SJSA1 (cell line): Measurements from ENCODE around the gene FARS2. TPM values are rescaled to one million over a fixed set of nuclear protein-coding genes. Genes with fewer than 3 reads are reported as not detected.

ENCODE experiments used
- DNase-seq, 2 experiments: peaks; one replicate each; pipeline ENCODE4 v3.0.0-alpha.2; 2015 to 2020; ENCODE audit warnings: low spot score in 2 of 2, low read depth in 1 of 2
- H3K27ac ChIP-seq: fragments of 250-450 bp; sonication (Bioruptor Pico); 2 replicates; pipeline ENCODE4 v1.5.1; 2020; ENCODE audit warnings: mild to moderate bottlenecking, moderate library complexity
- H3K27me3 ChIP-seq: fragments of 250-450 bp; sonication (Bioruptor Pico); replicated peaks from 2 replicates; pipeline ENCODE4 v1.5.1; 2020; ENCODE audit warnings: mild to moderate bottlenecking, moderate library complexity
- H3K36me3 ChIP-seq: fragments of 250-450 bp; sonication (Bioruptor Pico); 2 replicates; pipeline ENCODE4 v1.5.1; 2020; ENCODE audit warnings: mild to moderate bottlenecking
- H3K4me1 ChIP-seq: fragments of 250-450 bp; sonication (Bioruptor Pico); replicated peaks from 2 replicates; pipeline ENCODE4 v1.6.1; 2021; ENCODE audit warnings: mild to moderate bottlenecking
- H3K4me3 ChIP-seq: fragments of 250-450 bp; sonication (Bioruptor Pico); 2 replicates; pipeline ENCODE4 v1.5.1; 2020; ENCODE audit warnings: mild to moderate bottlenecking
- H3K9me3 ChIP-seq: fragments of 250-450 bp; sonication (Bioruptor Pico); replicated peaks from 2 replicates; pipeline ENCODE4 v1.5.1; 2020; ENCODE audit warnings: mild to moderate bottlenecking
- total RNA-seq: library from RNA; depleted of rRNA; stranded (reverse); fragments of >200 nt; shearing (Covaris generic); gene quantifications from 2 replicates; pipeline ENCODE4 v1.2.3, GENCODE V29; 2014

The FARS2 gene
- total RNA-seq, 1 experiment from 2014 or later = 13.3 TPM

GRCh38 chr6:5302220-5302946 is 41.1 kb downstream of the FARS2 start:
- H3K27ac ChIP-seq = no peak overlapping the region
- no peaks in the 10 kb centered on the region for H3K27me3 ChIP-seq
- H3K4me1 ChIP-seq = 0 out of 2 replicates have a peak, but pooled peaks cover 3% of the 10 kb centered on the region
- H3K9me3 ChIP-seq = no peaks in the 10 kb centered on the region
- no peak for DNase-seq
- no peaks in the 10 kb centered on the region for H3K36me3 ChIP-seq
- H3K4me3 ChIP-seq = no peak overlapping the region

- H3K36me3 ChIP-seq = no peaks in the 10 kb centered on the region
- no peak for DNase-seq
- H3K27ac ChIP-seq = no peak overlapping the region
- no peaks in the 10 kb centered on the region for H3K27me3 ChIP-seq
- no peak overlapping the region for H3K4me3 ChIP-seq
- H3K4me1 ChIP-seq = 0 out of 2 replicates have a peak, but pooled peaks cover 3% of the 10 kb centered on the region
- H3K9me3 ChIP-seq = no peaks in the 10 kb centered on the region
Measured at GRCh38 chr6:5302995-5303622, 41.8 kb downstream of the FARS2 start.

- Histone ChIP-seq H3K9me3 (no peaks in the 10 kb centered on the region), H3K4me1 (0 out of 2 replicates have a peak, but pooled peaks cover 3% of the 10 kb centered on the region), H3K27ac (no peak overlapping the region), H3K27me3 (no peaks in the 10 kb centered on the region), H3K36me3 (no peaks in the 10 kb centered on the region), H3K4me3 (no peak overlapping the region)
- DNase-seq = no peak
Measured at GRCh38 chr6:5303682-5304081, 42.4 kb downstream of the FARS2 start.

- no peak overlapping the region for H3K27ac ChIP-seq
- no peaks in the 10 kb centered on the region for H3K9me3 ChIP-seq
- no peak overlapping the region for H3K4me3 ChIP-seq
- H3K36me3 ChIP-seq = no peaks in the 10 kb centered on the region
- H3K27me3 ChIP-seq = no peaks in the 10 kb centered on the region
- DNase-seq = no peak
- 0 out of 2 replicates have a peak, but pooled peaks cover 3% of the 10 kb centered on the region for H3K4me1 ChIP-seq
Measured at GRCh38 chr6:5305968-5306626, 44.8 kb downstream of the FARS2 start.

GRCh38 chr6:5307058-5307457 is 45.7 kb downstream of the FARS2 start:
- Histone ChIP-seq H3K9me3 (no peaks in the 10 kb centered on the region), H3K4me3 (no peak overlapping the region), H3K27ac (no peak overlapping the region), H3K36me3 (no peaks in the 10 kb centered on the region), H3K4me1 (0 out of 2 replicates have a peak, but pooled peaks cover 3% of the 10 kb centered on the region), H3K27me3 (no peaks in the 10 kb centered on the region)
- DNase-seq = no peak

- Histone ChIP-seq H3K4me1 (0 out of 2 replicates have a peak, but pooled peaks cover 3% of the 10 kb centered on the region), H3K27me3 (no peaks in the 10 kb centered on the region), H3K9me3 (no peaks in the 10 kb centered on the region), H3K4me3 (no peak overlapping the region), H3K36me3 (no peaks in the 10 kb centered on the region), H3K27ac (no peak overlapping the region)
- no peak for DNase-seq
Measured at GRCh38 chr6:5308066-5308465, 46.8 kb downstream of the FARS2 start.

- no peaks in the 10 kb centered on the region for H3K9me3 ChIP-seq
- no peak overlapping the region for H3K4me3 ChIP-seq
- H3K27me3 ChIP-seq = no peaks in the 10 kb centered on the region
- no peaks in the 10 kb centered on the region for H3K36me3 ChIP-seq
- no peak overlapping the region for H3K27ac ChIP-seq
- H3K4me1 ChIP-seq = no peaks in the 10 kb centered on the region
- DNase-seq = no peak
Measured at GRCh38 chr6:5314191-5314865, 53.0 kb downstream of the FARS2 start.

GRCh38 chr6:5315881-5316280 is 54.6 kb downstream of the FARS2 start:
- Histone ChIP-seq H3K4me1 (no peaks in the 10 kb centered on the region), H3K27me3 (no peaks in the 10 kb centered on the region), H3K4me3 (no peak overlapping the region), H3K36me3 (no peaks in the 10 kb centered on the region), H3K27ac (no peak overlapping the region), H3K9me3 (no peaks in the 10 kb centered on the region)
- DNase-seq = no peak

GRCh38 chr6:5316951-5317350 is 55.6 kb downstream of the FARS2 start:
- DNase-seq = no peak
- Histone ChIP-seq H3K4me1 (no peaks in the 10 kb centered on the region), H3K27ac (no peak overlapping the region), H3K4me3 (no peak overlapping the region), H3K36me3 (no peaks in the 10 kb centered on the region), H3K27me3 (no peaks in the 10 kb centered on the region), H3K9me3 (no peaks in the 10 kb centered on the region)

- Histone ChIP-seq H3K36me3 (no peaks in the 10 kb centered on the region), H3K9me3 (no peaks in the 10 kb centered on the region), H3K4me3 (no peak overlapping the region), H3K4me1 (no peaks in the 10 kb centered on the region), H3K27ac (no peak overlapping the region), H3K27me3 (no peaks in the 10 kb centered on the region)
- DNase-seq = no peak
Measured at GRCh38 chr6:5318617-5319272, 57.4 kb downstream of the FARS2 start.

- Histone ChIP-seq H3K36me3 (no peaks in the 10 kb centered on the region), H3K27me3 (no peaks in the 10 kb centered on the region), H3K9me3 (no peaks in the 10 kb centered on the region), H3K27ac (no peak overlapping the region), H3K4me3 (no peak overlapping the region), H3K4me1 (no peaks in the 10 kb centered on the region)
- DNase-seq = no peak
Measured at GRCh38 chr6:5323979-5324378, 62.7 kb downstream of the FARS2 start.

GRCh38 chr6:5325173-5325572 is 63.9 kb downstream of the FARS2 start:
- no peaks in the 10 kb centered on the region for H3K9me3 ChIP-seq
- no peaks in the 10 kb centered on the region for H3K4me1 ChIP-seq
- no peak overlapping the region for H3K27ac ChIP-seq
- no peak overlapping the region for H3K4me3 ChIP-seq
- DNase-seq = no peak
- H3K27me3 ChIP-seq = no peaks in the 10 kb centered on the region
- H3K36me3 ChIP-seq = no peaks in the 10 kb centered on the region

GRCh38 chr6:5326022-5326641 is 64.8 kb downstream of the FARS2 start:
- no peak for DNase-seq
- no peaks in the 10 kb centered on the region for H3K27me3 ChIP-seq
- no peaks in the 10 kb centered on the region for H3K36me3 ChIP-seq
- no peak overlapping the region for H3K4me3 ChIP-seq
- H3K27ac ChIP-seq = no peak overlapping the region
- H3K9me3 ChIP-seq = no peaks in the 10 kb centered on the region
- no peaks in the 10 kb centered on the region for H3K4me1 ChIP-seq
